ENCODE results near the gene AVL9.

DNA sequence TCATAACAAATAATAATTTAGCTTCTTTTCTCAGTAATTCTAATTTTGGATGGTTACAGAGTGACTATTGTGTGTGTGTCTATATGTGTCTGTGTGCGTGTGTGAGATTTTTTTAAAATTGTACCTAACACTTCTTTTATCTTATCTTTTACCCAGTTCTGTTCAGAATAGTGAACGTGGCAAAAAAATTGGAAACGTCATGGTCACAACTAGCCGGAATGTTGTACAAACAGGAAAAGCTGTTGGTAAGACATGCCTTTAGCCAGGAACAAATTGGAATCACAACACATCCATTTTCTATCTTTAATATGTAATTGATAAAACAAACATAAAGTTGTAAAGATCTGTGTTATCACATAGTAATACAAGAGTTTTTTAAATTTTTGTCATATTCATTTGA, 85.4 kb downstream of the AVL9 start:
- TF ChIP-seq, protein P1, sequence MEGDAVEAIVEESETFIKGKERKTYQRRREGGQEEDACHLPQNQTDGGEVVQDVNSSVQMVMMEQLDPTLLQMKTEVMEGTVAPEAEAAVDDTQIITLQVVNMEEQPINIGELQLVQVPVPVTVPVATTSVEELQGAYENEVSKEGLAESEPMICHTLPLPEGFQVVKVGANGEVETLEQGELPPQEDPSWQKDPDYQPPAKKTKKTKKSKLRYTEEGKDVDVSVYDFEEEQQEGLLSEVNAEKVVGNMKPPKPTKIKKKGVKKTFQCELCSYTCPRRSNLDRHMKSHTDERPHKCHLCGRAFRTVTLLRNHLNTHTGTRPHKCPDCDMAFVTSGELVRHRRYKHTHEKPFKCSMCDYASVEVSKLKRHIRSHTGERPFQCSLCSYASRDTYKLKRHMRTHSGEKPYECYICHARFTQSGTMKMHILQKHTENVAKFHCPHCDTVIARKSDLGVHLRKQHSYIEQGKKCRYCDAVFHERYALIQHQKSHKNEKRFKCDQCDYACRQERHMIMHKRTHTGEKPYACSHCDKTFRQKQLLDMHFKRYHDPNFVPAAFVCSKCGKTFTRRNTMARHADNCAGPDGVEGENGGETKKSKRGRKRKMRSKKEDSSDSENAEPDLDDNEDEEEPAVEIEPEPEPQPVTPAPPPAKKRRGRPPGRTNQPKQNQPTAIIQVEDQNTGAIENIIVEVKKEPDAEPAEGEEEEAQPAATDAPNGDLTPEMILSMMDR (conservative IDR thresholded peaks at IDR 0.05; ENCODE audit: low read depth, low read length), result no peak
- TF ChIP-seq EZH2 (IDR thresholded peaks at IDR 0.05; ENCODE audit: borderline replicate concordance, low read depth, low read length, poor library complexity, severe bottlenecking), result no peak
